HK-2 (cell line): ENCODE results near the gene LRRC63.
A peak's percentile ranks its signal among the peaks of the same experiment; 100 is the strongest.
"Not testable (repeated sequence)": the region's sequence is repeated elsewhere in the genome, so short reads cannot be mapped to it uniquely, and the experiment has no call there.

Experiments
- DNase-seq: peaks from one replicate; pipeline ENCODE4 v3.0.0-alpha.2; 2018; ENCODE audit not compliant: unreplicated experiment

Gene LRRC63

DNA sequence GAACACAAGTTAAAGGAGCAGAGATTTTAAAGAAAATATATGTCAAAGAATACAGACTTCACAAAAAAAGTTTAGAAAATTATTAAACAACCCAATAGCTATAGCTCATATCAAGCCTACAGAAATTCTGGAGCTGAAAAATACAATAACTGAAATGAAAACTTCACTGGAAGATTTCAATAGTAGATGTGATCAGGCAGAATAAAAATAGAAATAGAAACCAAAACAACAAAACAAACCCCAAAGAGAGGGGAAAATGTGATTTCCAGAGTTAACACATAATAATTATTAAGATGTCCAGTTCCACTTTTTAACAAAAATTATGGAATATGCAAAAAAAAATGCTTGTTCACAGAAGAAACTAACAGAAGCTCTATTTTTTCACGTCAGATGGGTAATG is 23.6 kb downstream of the LRRC63 start:
- DNase-seq = no peak

DNA sequence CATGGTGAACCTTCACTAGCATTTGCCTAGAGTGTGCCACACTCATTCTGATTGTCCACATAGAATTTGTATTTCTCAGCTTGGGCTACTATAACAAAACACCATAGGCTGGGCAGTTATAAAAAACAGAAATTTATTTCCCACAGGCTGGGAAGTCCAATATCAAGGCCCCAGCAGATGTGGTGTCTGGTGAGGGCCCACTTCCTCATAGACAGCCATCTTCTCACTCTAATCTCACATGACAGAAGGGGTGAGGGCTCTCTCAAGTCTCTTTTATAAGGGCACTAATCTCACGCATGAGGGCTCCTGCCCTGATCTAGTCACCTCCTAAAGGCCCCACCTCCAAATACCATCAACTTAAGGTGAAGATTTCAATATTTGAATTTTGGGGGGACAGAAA is 53.6 kb downstream of the LRRC63 start:
- no peak for DNase-seq

GRCh38 chr13:46267166-46267565 is 55.4 kb downstream of the LRRC63 start:
- no peak for DNase-seq

DNA sequence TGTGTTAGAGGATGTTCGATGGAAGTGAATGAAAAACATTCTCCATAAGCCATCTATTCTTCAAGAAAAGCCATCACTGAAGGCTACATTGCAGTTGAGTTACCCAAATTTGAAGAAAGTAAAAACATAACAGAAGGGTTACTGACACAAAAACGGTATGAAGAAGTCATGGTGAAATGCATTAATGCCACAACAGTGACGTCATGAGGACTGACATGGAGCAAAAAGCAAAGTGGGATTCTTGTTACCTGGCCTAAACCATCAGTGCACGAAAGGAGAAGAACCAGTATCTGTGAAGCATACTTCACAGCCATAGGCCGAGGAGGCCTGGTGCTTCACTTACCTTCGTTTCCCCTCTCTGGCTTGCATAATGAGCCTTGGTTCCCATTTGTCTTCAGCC is 58.7 kb downstream of the LRRC63 start:
- no peak for DNase-seq

GRCh38 chr13:46274094-46274698 is 62.5 kb downstream of the LRRC63 start:
- no peak for DNase-seq

DNA sequence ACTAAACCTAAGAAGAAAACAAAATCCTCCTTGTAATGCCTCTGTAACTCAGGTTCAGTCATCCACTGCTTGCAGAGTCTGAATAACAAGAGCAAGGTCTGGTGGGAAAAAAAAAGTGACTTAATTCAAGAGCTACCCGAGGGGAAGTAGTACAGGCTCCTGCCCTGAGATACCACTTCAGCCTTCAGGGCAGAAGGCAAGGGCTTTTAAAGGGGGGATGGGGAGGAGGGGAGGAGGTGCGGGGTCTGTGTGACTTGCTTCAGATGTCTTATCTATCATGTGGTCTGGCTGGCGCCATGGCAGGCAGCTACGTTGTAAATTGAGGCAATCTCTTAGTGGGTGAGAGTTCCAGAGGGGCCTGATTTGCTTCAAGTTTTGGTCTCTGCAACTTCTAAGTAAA is 66.7 kb downstream of the LRRC63 start:
- no peak for DNase-seq

DNA sequence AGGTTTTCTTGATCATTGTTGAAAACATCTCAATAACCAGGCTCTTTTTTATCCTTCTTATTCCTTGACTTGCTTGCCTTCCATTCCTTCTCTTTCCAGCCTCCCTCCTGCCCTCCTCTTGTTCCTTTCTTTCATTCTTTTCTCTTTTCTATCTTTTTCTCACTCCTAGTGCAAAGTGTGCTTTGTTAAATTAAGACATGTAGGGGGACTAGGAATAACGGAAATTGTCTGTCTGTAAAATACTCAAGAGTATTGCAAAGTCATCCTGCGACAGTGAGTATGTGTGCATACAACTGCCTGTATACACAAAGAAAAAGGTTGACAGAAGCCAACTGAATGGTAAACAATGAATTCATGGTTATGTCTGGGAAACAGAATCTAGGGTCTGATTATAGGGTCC is 70.1 kb downstream of the LRRC63 start:
- DNase-seq = no peak

GRCh38 chr13:46283912-46284824 is 72.4 kb downstream of the LRRC63 start:
- not testable (repeated sequence) for DNase-seq

DNA sequence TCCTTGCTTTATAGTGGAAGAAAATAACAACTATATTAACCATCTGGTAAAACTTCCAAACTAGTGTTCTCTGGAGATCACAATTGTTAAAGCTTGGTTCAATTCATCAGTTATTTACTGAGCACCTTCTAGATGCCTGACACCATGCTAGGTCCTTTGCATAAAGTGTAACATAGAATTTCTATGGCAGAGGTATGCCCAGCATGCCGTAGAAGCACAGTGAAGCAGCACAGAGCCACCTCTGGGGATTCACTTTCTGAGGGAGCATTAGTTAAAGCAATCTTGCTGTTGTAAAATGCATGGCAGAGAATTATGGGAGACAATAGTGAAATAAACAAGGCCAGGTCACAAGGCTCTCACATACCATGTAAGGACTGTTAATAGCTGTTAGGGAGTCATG is 75.2 kb downstream of the LRRC63 start:
- DNase-seq = no peak

GRCh38 chr13:46288570-46289259 is 77.0 kb downstream of the LRRC63 start:
- DNase-seq = no peak

DNA sequence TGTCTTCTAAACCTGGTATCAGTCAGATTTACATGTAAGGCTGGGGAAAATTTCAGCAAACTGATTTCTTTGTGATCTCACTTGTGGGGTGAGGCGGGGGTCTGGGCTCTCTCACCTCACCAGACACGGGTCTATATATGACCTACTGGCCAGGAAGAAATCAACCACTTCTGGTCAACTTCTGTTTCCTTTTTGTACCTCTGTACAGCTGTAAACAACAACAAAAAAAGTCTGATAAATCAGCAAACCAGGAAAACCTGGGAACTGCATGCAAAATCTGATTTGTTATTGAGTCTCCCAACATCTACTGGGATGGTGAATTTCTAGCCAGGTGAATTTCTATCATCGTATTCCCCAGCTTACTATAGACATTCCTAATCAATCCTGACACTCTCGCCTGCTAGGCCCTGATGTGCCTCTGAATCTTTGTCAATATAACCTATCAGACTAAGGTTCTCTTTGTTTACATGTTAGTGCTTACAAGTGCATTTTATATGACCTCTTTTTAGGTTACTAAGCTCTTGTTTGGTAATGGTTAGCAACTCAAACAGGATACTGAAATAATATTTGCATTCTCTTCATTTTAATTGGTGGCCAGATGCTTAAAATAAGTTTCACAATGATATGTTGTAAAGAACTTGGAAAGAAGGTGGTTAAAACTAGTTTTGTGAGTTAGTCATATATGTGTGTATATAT is 77.7 kb downstream of the LRRC63 start:
- no peak for DNase-seq

- DNase-seq = no peak
Observed at GRCh38 chr13:46290434-46290833, 78.7 kb downstream of the LRRC63 start.

DNA sequence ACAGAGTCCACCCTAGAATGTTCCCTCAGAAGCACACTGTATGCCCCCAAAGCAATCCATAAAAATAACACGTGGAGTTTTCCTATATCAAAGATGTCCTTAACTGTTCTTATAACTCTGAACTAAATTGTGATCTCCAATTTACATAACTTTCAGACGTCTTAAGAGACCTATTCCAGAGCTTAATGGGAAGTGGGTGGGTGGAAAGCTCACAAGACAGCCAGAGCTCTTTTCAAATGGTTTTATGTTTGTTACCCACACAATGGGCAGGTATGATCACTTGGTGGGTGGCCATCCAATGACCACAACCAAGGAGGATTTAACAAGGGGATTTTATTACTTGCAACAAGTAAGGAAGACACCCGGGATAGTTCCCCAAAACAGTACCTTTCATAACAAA is 81.7 kb downstream of the LRRC63 start:
- no peak for DNase-seq

DNA sequence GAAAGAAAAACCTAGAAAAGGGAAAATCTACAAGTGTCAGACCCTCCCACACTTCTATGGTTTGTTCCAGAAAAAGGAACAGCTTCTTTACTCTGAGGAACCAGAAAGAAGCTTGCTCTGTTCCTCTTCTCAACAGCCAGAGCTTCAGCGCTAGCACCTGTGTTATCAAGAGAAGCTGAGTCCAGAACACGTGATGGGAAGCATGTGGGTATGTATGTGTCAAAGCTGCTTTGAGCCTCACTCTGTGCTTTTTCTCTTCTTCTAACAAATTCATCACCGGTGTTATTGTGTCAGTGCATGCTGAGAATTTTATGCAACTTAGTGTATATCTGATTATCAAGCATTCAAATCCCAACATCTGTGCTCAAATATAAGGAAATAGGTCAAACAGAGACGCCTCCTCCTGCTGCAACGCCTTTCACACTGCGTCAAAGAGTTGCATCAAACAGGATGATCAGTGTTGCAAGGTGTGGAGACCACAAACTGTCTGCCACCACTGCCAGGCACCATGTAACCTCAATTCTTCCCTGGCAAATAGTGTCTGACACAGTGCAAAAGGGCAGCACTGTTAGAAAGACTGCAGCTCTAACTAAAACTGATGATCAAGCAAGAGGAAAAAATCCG is 83.9 kb downstream of the LRRC63 start:
- no peak for DNase-seq

- DNase-seq = no peak
Observed at GRCh38 chr13:46296115-46296822, 84.5 kb downstream of the LRRC63 start.

GRCh38 chr13:46296921-46297320 is 85.2 kb downstream of the LRRC63 start:
- DNase-seq = peak; percentile 6

- DNase-seq = no peak
Observed at GRCh38 chr13:46297361-46297811, 85.7 kb downstream of the LRRC63 start.

GRCh38 chr13:46303742-46304385 is 92.1 kb downstream of the LRRC63 start:
- DNase-seq = no peak

DNA sequence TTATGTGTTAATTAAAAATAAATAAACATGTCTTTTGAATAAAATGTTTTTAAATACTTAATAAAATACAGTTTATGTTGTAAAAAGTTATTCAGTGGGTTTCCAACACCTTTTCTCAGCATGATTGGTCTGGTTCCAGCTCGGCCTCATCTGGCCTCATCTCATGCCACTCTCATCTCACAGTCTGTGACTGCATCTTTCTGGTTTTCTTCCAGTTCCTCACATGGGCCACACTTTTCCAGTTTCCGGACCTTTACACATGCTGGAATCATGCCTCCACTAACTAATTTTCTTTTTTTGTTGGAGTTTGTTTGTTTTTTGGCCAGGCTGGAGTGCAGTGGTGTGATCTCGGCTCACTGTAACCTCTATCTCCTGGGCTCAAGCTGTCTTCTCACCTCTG is 92.8 kb downstream of the LRRC63 start:
- no peak for DNase-seq

DNA sequence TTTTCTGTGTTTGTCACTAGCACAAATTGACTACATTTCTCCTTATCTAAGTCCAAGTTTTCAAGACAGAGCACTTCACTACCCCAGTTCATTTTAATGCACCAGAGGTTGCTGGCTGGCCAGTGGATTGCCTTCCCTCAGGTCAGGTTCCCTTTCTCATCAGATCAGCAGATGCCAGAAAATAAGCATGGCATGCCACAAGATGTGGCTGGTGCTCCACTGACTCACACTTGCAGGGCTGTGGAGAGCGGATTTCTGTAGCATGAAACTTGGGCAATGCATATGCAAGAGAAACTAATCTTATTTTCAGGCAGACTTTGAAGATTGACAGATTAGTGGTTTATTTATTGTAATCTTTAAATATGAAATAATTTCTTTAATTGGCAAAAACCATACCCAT is 95.8 kb downstream of the LRRC63 start:
- no peak for DNase-seq
